HCT116 (cell line): ENCODE measurements around the gene CAMSAP1. TPM values are rescaled to one million over a fixed set of nuclear protein-coding genes. Genes with fewer than 3 reads are reported as not detected.

Experiments
- ATAC-seq: fragments of 200-7000 bp; cut with Tn5 transposase; 2 replicates; pipeline ENCODE4 v1.9.1; 2020; ENCODE audit warnings: mild to moderate bottlenecking, moderate library complexity
- BruUV-seq: library from RNA; stranded (reverse); fragments of 400-500 nt; replicated peaks from 2 replicates; lab custom pipeline; 2021; lab: Mats Ljungman, UMichigan
- CTCF ChIA-PET: fragments of 300-600 bp; sonication (Branson Sonifier 250); formaldehyde crosslinking; loops from one replicate; lab custom pipeline; 2021; ENCODE audit warnings: antibody characterized with exemption; lab: Charles Lee
- POLR2A ChIA-PET: fragments of 300-600, 350-600 bp; sonication (Branson Sonifier 250); formaldehyde crosslinking; loops from one replicate; lab custom pipeline; 2021; ENCODE audit warnings: antibody characterized with exemption; lab: Charles Lee
- RAD21 ChIA-PET, 2 experiments: fragments of 300-600 bp; sonication (Branson Sonifier 250); formaldehyde crosslinking; loops; one replicate each; lab custom pipeline; 2023; ENCODE audit warnings: low total read pairs in 2 of 2; ENCODE audit not compliant: uncharacterized antibody in 2 of 2, unreplicated experiment in 2 of 2, low non-redundant PET in 1 of 2; lab: Charles Lee
- DNase-seq: peaks from one replicate; pipeline ENCODE4 v3.0.0-alpha.2; 2010; ENCODE audit warnings: low read depth, low spot score
- H2AFZ ChIP-seq: fragments of 200-600 bp; shearing (Covaris generic), sonication (generic); 2 replicates; pipeline ENCODE4 v1.6.1; 2017; ENCODE audit warnings: low read depth, mixed run types, mixed read lengths, antibody characterized with exemption, low read length; ENCODE audit not compliant: poor library complexity, severe bottlenecking
- H3K27ac ChIP-seq: 2 replicates; pipeline ENCODE4 v1.5.1; 2012; ENCODE audit warnings: low read depth, low read length
- H3K27me3 ChIP-seq: fragments of 200-600 bp; sonication (generic); 2 replicates; pipeline ENCODE4 v1.6.1; 2016; ENCODE audit warnings: mixed run types, low read length, mixed read lengths; ENCODE audit not compliant: insufficient read depth
- H3K36me3 ChIP-seq, 2 experiments: fragments of 200-500 bp in 1 of 2; fragments of 200-600 bp in 1 of 2; sonication (Bioruptor generic) in 1 of 2; sonication (generic) in 1 of 2; 2 replicates each; pipeline versions ENCODE4 v1.5.1 to v1.6.1; 2014 to 2016; ENCODE audit warnings: low read length in 2 of 2, inconsistent platforms in 1 of 2, mixed read lengths in 1 of 2, mixed run types in 1 of 2; ENCODE audit not compliant: insufficient read depth in 2 of 2, control insufficient read depth in 1 of 2
- H3K4me1 ChIP-seq, 2 experiments: fragments of 200-600 bp in 1 of 2; sonication (generic) in 1 of 2; 2 replicates each; pipeline versions ENCODE4 v1.5.1 to v1.6.1; 2012 to 2017; ENCODE audit warnings: low read length in 2 of 2, inconsistent platforms in 1 of 2, mild to moderate bottlenecking in 1 of 2, mixed read lengths in 1 of 2, mixed run types in 1 of 2, moderate library complexity in 1 of 2; ENCODE audit not compliant: insufficient read depth in 2 of 2, control insufficient read depth in 1 of 2
- H3K4me2 ChIP-seq: fragments of 200-600 bp; sonication (generic); 2 replicates; pipeline ENCODE4 v1.6.1; 2017; ENCODE audit warnings: mixed run types, low read length, mixed read lengths
- H3K4me3 ChIP-seq, 2 experiments: fragments of 200-600 bp in 1 of 2; sonication (generic) in 1 of 2; replicated peaks in 1 of 2; 2 replicates each; pipeline ENCODE4 v1.5.1; 2011 to 2016; ENCODE audit warnings: low read length in 2 of 2, control low read depth in 1 of 2, low read depth in 1 of 2, mild to moderate bottlenecking in 1 of 2, mixed read lengths in 1 of 2, mixed run types in 1 of 2
- H3K79me2 ChIP-seq: fragments of 200-600 bp; sonication (generic); 2 replicates; pipeline ENCODE4 v1.6.1; 2017; ENCODE audit warnings: mild to moderate bottlenecking, mixed run types, low read length, moderate library complexity, mixed read lengths; ENCODE audit not compliant: insufficient read depth
- H3K9ac ChIP-seq: fragments of 200-600 bp; sonication (generic); 2 replicates; pipeline ENCODE4 v1.6.1; 2016; ENCODE audit warnings: low read length, mixed read lengths
- H3K9me2 ChIP-seq: fragments of 200-600 bp; sonication (generic), shearing (Covaris generic); 2 replicates; pipeline ENCODE4 v1.6.1; 2017; ENCODE audit warnings: mixed run types, mild to moderate bottlenecking, moderate library complexity; ENCODE audit not compliant: insufficient read depth
- H3K9me3 ChIP-seq, 2 experiments: fragments of 200-500 bp in 1 of 2; fragments of 200-600 bp in 1 of 2; sonication (Bioruptor generic) in 1 of 2; sonication (generic) in 1 of 2; 2 replicates each; pipeline ENCODE4 v1.6.1; 2014 to 2017; ENCODE audit warnings: low read length in 2 of 2, mixed read lengths in 2 of 2, inconsistent platforms in 1 of 2, low read depth in 1 of 2, mild to moderate bottlenecking in 1 of 2, mixed run types in 1 of 2, moderate library complexity in 1 of 2; ENCODE audit not compliant: control insufficient read depth in 1 of 2, insufficient read depth in 1 of 2
- H4K20me1 ChIP-seq: fragments of 200-600 bp; sonication (generic), shearing (Covaris generic); 2 replicates; pipeline ENCODE4 v1.6.1; 2017; ENCODE audit warnings: mixed run types, mild to moderate bottlenecking, moderate library complexity; ENCODE audit not compliant: insufficient read depth
- CBX3 ChIP-seq: IDR thresholded peaks from 2 replicates; pipeline ENCODE4 v1.6.1; 2012; ENCODE audit warnings: low read depth
- CEBPB ChIP-seq: IDR thresholded peaks from 2 replicates; pipeline ENCODE4 v1.6.1; 2012; ENCODE audit warnings: low read depth
- EGR1 ChIP-seq: IDR thresholded peaks from 2 replicates; pipeline ENCODE4 v1.6.1; 2012; ENCODE audit warnings: low read depth
- ELF1 ChIP-seq: IDR thresholded peaks from 2 replicates; pipeline ENCODE4 v1.6.1; 2012; ENCODE audit warnings: low read depth, borderline replicate concordance
- EZH2 ChIP-seq: fragments of 200-600 bp; sonication (generic); IDR thresholded peaks from 2 replicates; pipeline ENCODE4 v1.6.1; 2017; ENCODE audit warnings: antibody characterized with exemption, mixed run types
- EZH2phosphoT487 ChIP-seq: fragments of 200-600 bp; IDR thresholded peaks from 2 replicates; pipeline ENCODE4 v1.6.1; 2018; ENCODE audit warnings: antibody characterized with exemption, borderline replicate concordance
- JUND ChIP-seq: IDR thresholded peaks from 2 replicates; pipeline ENCODE4 v1.6.1; 2012
- POLR2AphosphoS5 ChIP-seq: IDR thresholded peaks from 2 replicates; pipeline ENCODE4 v1.6.1; 2011; ENCODE audit warnings: mild to moderate bottlenecking, low read depth, low read length, moderate library complexity
- SIN3A ChIP-seq: IDR thresholded peaks from 2 replicates; pipeline ENCODE4 v1.6.1; 2012; ENCODE audit warnings: low read depth
- SP1 ChIP-seq: IDR thresholded peaks from 2 replicates; pipeline ENCODE4 v1.6.1; 2012; ENCODE audit warnings: low read depth
- SRF ChIP-seq: IDR thresholded peaks from 2 replicates; pipeline ENCODE4 v1.6.1; 2012; ENCODE audit warnings: low read depth
- TCF7L2 ChIP-seq: IDR thresholded peaks from 2 replicates; pipeline ENCODE4 v1.7.0; 2011; ENCODE audit warnings: borderline replicate concordance, inconsistent platforms; ENCODE audit not compliant: insufficient read depth, insufficient read length; ENCODE audit errors: extremely low read depth
- YY1 ChIP-seq: IDR thresholded peaks from 2 replicates; pipeline ENCODE4 v1.6.1; 2011; ENCODE audit warnings: low read length, low read depth, moderate library complexity, mild to moderate bottlenecking; ENCODE audit not compliant: insufficient replicate concordance; ENCODE audit errors: extremely low read depth
- ZFX ChIP-seq: fragments of 450-650 bp; IDR thresholded peaks from 2 replicates; pipeline ENCODE4 v1.6.1; 2017
- ZNF274 ChIP-seq: fragments of 200-500 bp; sonication (Bioruptor generic); IDR thresholded peaks from 2 replicates; pipeline ENCODE4 v1.6.1; 2014; ENCODE audit warnings: mild to moderate bottlenecking, low read depth, low read length, inconsistent platforms
- intact Hi-C: fragments of 100-400 bp; cut with micrococcal nuclease; formaldehyde crosslinking; loops from 2 replicates; pipeline ENCODE4 v1.10.0; 2022
- total RNA-seq: library from RNA; stranded (reverse); gene quantifications from one replicate; pipeline ENCODE4 v1.2.1, GENCODE V29; 2021; ENCODE audit not compliant: unreplicated experiment
- TF ChIP-seq, protein P1 (sequence below): IDR thresholded peaks from 2 replicates; pipeline ENCODE4 v1.6.1; 2012; ENCODE audit warnings: low read depth
- TF ChIP-seq, protein P2 (sequence below): IDR thresholded peaks from 2 replicates; pipeline ENCODE4 v1.6.1; 2011; ENCODE audit warnings: mild to moderate bottlenecking, low read length, moderate library complexity; ENCODE audit not compliant: insufficient replicate concordance; ENCODE audit errors: extremely low read depth
- TF ChIP-seq, protein P3 (sequence below): IDR thresholded peaks from 2 replicates; pipeline ENCODE4 v1.6.1; 2012
- TF ChIP-seq, protein P4 (sequence below), 3 experiments: fragments of 200-600 bp in 1 of 3; sonication (generic) in 1 of 3; IDR thresholded peaks in 2 of 3; conservative IDR thresholded peaks in 1 of 3; 2 replicates each; pipeline ENCODE4 v1.5.1; 2012 to 2017; ENCODE audit warnings: low read depth in 2 of 3, low read length in 2 of 3, antibody characterized with exemption in 1 of 3, borderline replicate concordance in 1 of 3, control low read depth in 1 of 3, mild to moderate bottlenecking in 1 of 3, mixed read lengths in 1 of 3, mixed run types in 1 of 3, moderate library complexity in 1 of 3; ENCODE audit not compliant: insufficient read depth in 1 of 3
- TF ChIP-seq, protein P5 (sequence below): IDR thresholded peaks from 2 replicates; pipeline ENCODE4 v1.6.1; 2012

Gene CAMSAP1
- total RNA-seq, 1 experiment from 2014 or later, result 33.1 TPM

DNA sequence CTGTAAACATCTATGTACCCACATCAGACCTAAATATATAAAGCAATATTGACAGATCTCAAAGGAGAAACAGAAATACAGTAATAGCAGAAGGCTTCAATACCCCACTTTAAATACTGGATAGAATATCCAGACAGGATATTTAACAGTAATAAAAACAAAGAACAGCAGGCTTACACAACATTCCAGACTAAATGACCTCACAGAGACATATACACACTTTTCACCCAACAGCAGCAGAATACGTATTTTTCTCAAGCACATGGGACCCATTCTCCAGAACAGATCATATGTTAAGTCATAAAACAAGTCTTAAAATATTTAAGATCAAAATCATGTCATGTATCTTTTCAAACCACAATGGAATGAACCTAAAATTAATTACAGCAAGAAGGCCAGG, 76.8 kb downstream of the CAMSAP1 start:
- H4K20me1 ChIP-seq, result 0 out of 2 replicates have a peak, but pooled peaks cover 3% of the 10 kb centered on the region
- ChIA-PET RAD21 (no interaction called here), POLR2A (no interaction called here), CTCF (no interaction called here)
- H3K4me1 ChIP-seq, result no peaks in the 10 kb centered on the region
- no peak overlapping the region for H3K9ac ChIP-seq
- no peak overlapping the region for H2AFZ ChIP-seq
- peaks cover 65% of the 10 kb centered on the region for H3K79me2 ChIP-seq
- H3K36me3 ChIP-seq, result peaks cover 0 to 2% of the 10 kb centered on the region in 2 experiments; a peak in 1 of 4 replicates
- intact Hi-C loops, result no loop called here
- no peak overlapping the region for H3K4me3 ChIP-seq
- no peak for TF ChIP-seq ZFX
- no peak for TF ChIP-seq JUND
- TF ChIP-seq, protein P1, sequence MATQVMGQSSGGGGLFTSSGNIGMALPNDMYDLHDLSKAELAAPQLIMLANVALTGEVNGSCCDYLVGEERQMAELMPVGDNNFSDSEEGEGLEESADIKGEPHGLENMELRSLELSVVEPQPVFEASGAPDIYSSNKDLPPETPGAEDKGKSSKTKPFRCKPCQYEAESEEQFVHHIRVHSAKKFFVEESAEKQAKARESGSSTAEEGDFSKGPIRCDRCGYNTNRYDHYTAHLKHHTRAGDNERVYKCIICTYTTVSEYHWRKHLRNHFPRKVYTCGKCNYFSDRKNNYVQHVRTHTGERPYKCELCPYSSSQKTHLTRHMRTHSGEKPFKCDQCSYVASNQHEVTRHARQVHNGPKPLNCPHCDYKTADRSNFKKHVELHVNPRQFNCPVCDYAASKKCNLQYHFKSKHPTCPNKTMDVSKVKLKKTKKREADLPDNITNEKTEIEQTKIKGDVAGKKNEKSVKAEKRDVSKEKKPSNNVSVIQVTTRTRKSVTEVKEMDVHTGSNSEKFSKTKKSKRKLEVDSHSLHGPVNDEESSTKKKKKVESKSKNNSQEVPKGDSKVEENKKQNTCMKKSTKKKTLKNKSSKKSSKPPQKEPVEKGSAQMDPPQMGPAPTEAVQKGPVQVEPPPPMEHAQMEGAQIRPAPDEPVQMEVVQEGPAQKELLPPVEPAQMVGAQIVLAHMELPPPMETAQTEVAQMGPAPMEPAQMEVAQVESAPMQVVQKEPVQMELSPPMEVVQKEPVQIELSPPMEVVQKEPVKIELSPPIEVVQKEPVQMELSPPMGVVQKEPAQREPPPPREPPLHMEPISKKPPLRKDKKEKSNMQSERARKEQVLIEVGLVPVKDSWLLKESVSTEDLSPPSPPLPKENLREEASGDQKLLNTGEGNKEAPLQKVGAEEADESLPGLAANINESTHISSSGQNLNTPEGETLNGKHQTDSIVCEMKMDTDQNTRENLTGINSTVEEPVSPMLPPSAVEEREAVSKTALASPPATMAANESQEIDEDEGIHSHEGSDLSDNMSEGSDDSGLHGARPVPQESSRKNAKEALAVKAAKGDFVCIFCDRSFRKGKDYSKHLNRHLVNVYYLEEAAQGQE, result no peak
- no peak for TF ChIP-seq TCF7L2
- TF ChIP-seq, protein P2, sequence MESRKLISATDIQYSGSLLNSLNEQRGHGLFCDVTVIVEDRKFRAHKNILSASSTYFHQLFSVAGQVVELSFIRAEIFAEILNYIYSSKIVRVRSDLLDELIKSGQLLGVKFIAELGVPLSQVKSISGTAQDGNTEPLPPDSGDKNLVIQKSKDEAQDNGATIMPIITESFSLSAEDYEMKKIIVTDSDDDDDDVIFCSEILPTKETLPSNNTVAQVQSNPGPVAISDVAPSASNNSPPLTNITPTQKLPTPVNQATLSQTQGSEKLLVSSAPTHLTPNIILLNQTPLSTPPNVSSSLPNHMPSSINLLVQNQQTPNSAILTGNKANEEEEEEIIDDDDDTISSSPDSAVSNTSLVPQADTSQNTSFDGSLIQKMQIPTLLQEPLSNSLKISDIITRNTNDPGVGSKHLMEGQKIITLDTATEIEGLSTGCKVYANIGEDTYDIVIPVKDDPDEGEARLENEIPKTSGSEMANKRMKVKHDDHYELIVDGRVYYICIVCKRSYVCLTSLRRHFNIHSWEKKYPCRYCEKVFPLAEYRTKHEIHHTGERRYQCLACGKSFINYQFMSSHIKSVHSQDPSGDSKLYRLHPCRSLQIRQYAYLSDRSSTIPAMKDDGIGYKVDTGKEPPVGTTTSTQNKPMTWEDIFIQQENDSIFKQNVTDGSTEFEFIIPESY, result no peak
- TF ChIP-seq SP1, result no peak
- TF ChIP-seq POLR2AphosphoS5, result no peak
- no peak for TF ChIP-seq EGR1
- no peak for TF ChIP-seq SRF
- no peak for TF ChIP-seq EZH2phosphoT487
- no peak for TF ChIP-seq EZH2
- no peak for TF ChIP-seq SIN3A
- TF ChIP-seq, protein P3, sequence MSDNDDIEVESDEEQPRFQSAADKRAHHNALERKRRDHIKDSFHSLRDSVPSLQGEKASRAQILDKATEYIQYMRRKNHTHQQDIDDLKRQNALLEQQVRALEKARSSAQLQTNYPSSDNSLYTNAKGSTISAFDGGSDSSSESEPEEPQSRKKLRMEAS, result no peak
- TF ChIP-seq, protein P4, sequence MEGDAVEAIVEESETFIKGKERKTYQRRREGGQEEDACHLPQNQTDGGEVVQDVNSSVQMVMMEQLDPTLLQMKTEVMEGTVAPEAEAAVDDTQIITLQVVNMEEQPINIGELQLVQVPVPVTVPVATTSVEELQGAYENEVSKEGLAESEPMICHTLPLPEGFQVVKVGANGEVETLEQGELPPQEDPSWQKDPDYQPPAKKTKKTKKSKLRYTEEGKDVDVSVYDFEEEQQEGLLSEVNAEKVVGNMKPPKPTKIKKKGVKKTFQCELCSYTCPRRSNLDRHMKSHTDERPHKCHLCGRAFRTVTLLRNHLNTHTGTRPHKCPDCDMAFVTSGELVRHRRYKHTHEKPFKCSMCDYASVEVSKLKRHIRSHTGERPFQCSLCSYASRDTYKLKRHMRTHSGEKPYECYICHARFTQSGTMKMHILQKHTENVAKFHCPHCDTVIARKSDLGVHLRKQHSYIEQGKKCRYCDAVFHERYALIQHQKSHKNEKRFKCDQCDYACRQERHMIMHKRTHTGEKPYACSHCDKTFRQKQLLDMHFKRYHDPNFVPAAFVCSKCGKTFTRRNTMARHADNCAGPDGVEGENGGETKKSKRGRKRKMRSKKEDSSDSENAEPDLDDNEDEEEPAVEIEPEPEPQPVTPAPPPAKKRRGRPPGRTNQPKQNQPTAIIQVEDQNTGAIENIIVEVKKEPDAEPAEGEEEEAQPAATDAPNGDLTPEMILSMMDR (IDR thresholded peaks at IDR 0.05 in 2 of 3, conservative IDR thresholded peaks at IDR 0.05 in 1 of 3; ENCODE audit: borderline replicate concordance in 1 of 3, insufficient read depth in 1 of 3, low read depth in 2 of 3, low read length in 2 of 3), result no peak
- no peak for TF ChIP-seq ELF1
- no peak for TF ChIP-seq CEBPB
- TF ChIP-seq, protein P5, sequence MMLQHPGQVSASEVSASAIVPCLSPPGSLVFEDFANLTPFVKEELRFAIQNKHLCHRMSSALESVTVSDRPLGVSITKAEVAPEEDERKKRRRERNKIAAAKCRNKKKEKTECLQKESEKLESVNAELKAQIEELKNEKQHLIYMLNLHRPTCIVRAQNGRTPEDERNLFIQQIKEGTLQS, result no peak
- TF ChIP-seq ZNF274, result no peak
- no peak for TF ChIP-seq YY1
- no peak for TF ChIP-seq CBX3
- TF ChIP-seq, all 23 proteins: peak for 0
- DNase-seq (no peak), ATAC-seq (no peak)
- H3K27me3 ChIP-seq, result no peaks in the 10 kb centered on the region
- H3K27ac ChIP-seq, result no peak overlapping the region
- no peaks in the 10 kb centered on the region for H3K9me2 ChIP-seq
- H3K4me2 ChIP-seq, result no peak overlapping the region
- no peaks in the 10 kb centered on the region for H3K9me3 ChIP-seq
- no TSS peak for BruUV-seq
